ENCODE data around the gene TPST1.
"Not testable (repeated sequence)": the region's sequence is repeated elsewhere in the genome, so short reads cannot be mapped to it uniquely, and the experiment has no call there.

- TF ChIP-seq CTCF (IDR thresholded peaks at IDR 0.05; ENCODE audit: insufficient read depth, low read depth, low read length); EZH2 (IDR thresholded peaks at IDR 0.05; ENCODE audit: insufficient read depth, low read length): not testable (repeated sequence)
These were observed 169.2 kb downstream of the TPST1 start for GRCh38 chr7:66374141-66374840.

Measured in astrocyte (in vitro differentiated cells and primary cell).